ENCODE measurements around the gene DNAH3. TPM values are rescaled to one million over a fixed set of nuclear protein-coding genes. Genes with fewer than 3 reads are reported as not detected.

DNAH3 gene
- total RNA-seq, 1 experiment from 2014 or later: 0.21 TPM

DNA sequence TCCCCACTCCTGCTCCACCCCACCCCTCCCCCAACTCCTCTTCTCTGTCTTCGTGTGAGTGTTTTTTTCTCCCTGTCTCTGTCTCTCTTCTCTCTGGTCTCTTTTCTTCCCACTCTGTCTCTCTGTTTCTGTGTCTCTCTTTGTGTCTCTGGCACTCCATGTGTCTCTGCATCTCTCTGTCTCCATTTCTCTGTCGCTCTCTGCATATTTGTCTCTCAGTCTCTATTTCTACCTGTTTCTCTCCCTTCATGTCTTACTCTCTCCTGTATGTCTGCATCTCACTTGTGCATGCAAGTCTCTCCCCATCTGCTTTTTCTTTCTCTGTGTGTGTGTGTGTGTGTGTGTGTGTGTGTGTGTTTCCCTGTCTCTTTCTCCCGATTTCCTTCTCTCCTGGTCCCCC is 181.9 kb downstream of the DNAH3 start:
- Mint-ChIP-seq H3K9me3 (ENCODE audit: low read depth, unreplicated experiment) (peaks cover 3% of the 10 kb centered on the region), H3K4me3 (ENCODE audit: low read depth, unreplicated experiment) (no peak overlapping the region), H3K36me3 (ENCODE audit: insufficient read depth, unreplicated experiment) (no peaks in the 10 kb centered on the region), H3K4me1 (ENCODE audit: low read depth, unreplicated experiment) (peaks cover 14% of the 10 kb centered on the region), H3K27me3 (ENCODE audit: unreplicated experiment) (peaks cover 29% of the 10 kb centered on the region), H3K27ac (ENCODE audit: unreplicated experiment) (no peak overlapping the region)
- no TSS peak for BruUV-seq (replicated peaks)
- TF ChIP-seq, protein P1, sequence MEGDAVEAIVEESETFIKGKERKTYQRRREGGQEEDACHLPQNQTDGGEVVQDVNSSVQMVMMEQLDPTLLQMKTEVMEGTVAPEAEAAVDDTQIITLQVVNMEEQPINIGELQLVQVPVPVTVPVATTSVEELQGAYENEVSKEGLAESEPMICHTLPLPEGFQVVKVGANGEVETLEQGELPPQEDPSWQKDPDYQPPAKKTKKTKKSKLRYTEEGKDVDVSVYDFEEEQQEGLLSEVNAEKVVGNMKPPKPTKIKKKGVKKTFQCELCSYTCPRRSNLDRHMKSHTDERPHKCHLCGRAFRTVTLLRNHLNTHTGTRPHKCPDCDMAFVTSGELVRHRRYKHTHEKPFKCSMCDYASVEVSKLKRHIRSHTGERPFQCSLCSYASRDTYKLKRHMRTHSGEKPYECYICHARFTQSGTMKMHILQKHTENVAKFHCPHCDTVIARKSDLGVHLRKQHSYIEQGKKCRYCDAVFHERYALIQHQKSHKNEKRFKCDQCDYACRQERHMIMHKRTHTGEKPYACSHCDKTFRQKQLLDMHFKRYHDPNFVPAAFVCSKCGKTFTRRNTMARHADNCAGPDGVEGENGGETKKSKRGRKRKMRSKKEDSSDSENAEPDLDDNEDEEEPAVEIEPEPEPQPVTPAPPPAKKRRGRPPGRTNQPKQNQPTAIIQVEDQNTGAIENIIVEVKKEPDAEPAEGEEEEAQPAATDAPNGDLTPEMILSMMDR (IDR thresholded peaks at IDR 0.05; ENCODE audit: unreplicated experiment): no peak
- no peak for DNase-seq
- CTCF ChIA-PET: no interaction called here
- intact Hi-C loops (cut with micrococcal nuclease; ENCODE audit: unreplicated experiment): no loop called here

DNA sequence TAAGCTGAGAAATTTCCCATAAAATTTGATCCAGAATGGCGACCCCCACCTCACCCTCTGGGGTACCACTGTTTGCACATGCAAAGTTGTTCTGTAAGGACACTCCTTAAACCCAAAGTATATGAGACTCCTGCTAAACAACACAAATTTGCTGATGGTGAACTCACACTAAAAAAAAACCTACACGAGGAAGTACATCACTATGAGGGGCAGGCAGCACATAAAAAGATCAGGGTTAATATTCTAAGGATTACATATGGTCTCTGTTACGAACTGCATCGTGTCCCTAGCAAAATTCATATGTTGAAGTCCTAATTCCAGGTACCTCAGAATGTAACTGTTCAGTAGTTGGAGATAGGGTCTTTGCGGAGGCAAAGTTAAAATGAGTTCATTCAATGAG is 189.7 kb downstream of the DNAH3 start:
- Mint-ChIP-seq H3K4me1 (ENCODE audit: low read depth, unreplicated experiment) (no peaks in the 10 kb centered on the region), H3K36me3 (ENCODE audit: insufficient read depth, unreplicated experiment) (no peaks in the 10 kb centered on the region), H3K27ac (ENCODE audit: unreplicated experiment) (no peak overlapping the region), H3K4me3 (ENCODE audit: low read depth, unreplicated experiment) (no peak overlapping the region), H3K9me3 (ENCODE audit: low read depth, unreplicated experiment) (peaks cover 3% of the 10 kb centered on the region), H3K27me3 (ENCODE audit: unreplicated experiment) (peaks cover 13% of the 10 kb centered on the region)
- DNase-seq: no peak
- BruUV-seq (replicated peaks): no TSS peak
- intact Hi-C loops (cut with micrococcal nuclease; ENCODE audit: unreplicated experiment): no loop called here
- CTCF ChIA-PET: no interaction called here
- TF ChIP-seq, protein P1 (IDR thresholded peaks at IDR 0.05; ENCODE audit: unreplicated experiment): no peak

DNA sequence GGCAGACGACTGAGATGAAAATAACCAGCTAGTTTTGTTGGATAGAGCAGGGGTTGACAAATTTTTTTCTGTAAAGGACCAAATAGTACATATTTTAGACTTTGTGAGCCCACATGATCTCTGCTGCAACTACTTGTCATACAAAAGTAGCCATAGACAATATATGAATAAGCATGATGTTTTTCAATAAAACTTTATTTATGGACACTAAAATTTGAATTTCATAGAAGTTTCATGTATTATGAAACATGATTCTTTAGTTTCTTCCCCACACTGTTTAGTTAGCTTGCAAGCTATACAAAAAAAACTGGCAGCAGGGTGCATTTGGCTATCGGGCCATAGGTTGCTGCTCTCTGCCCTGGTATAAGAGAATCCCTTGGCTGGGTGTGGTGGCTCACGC is 193.5 kb downstream of the DNAH3 start:
- Mint-ChIP-seq H3K27me3 (ENCODE audit: unreplicated experiment) (no peaks in the 10 kb centered on the region), H3K4me3 (ENCODE audit: low read depth, unreplicated experiment) (no peak overlapping the region), H3K4me1 (ENCODE audit: low read depth, unreplicated experiment) (no peaks in the 10 kb centered on the region), H3K27ac (ENCODE audit: unreplicated experiment) (no peak overlapping the region), H3K9me3 (ENCODE audit: low read depth, unreplicated experiment) (no peaks in the 10 kb centered on the region), H3K36me3 (ENCODE audit: insufficient read depth, unreplicated experiment) (no peaks in the 10 kb centered on the region)
- CTCF ChIA-PET: no interaction called here
- intact Hi-C loops (cut with micrococcal nuclease; ENCODE audit: unreplicated experiment): loop anchor here (5.0 kb wide), 1 partner anchor 105 kb away; no protein-coding TSS in a partner anchor
- TF ChIP-seq, protein P1 (IDR thresholded peaks at IDR 0.05; ENCODE audit: unreplicated experiment): no peak
- no peak for DNase-seq
- BruUV-seq (replicated peaks): no TSS peak

DNA sequence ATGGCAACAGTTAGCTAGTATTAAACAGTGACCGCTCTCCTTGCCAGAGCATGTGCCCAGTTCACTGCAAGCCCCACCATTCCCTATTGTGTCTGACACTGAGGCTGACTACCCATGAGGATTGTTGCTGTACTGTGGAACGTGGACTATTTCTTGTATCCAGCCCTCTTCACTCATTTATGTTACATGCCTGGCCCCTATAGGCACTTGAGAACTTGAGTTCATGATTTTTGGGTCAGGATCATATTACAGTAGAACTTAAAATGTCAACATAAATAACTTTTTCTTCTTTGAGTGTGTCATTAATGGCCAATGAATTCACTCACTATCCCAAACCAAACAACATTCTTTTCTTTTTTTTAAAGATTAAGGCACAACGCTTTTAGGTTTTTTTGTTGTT is 194.3 kb downstream of the DNAH3 start:
- intact Hi-C loops (cut with micrococcal nuclease; ENCODE audit: unreplicated experiment): loop anchor here (5.0 kb wide), 1 partner anchor 104 kb away; no protein-coding TSS in a partner anchor
- Mint-ChIP-seq H3K27ac (ENCODE audit: unreplicated experiment) (no peak overlapping the region), H3K4me3 (ENCODE audit: low read depth, unreplicated experiment) (no peak overlapping the region), H3K36me3 (ENCODE audit: insufficient read depth, unreplicated experiment) (no peaks in the 10 kb centered on the region), H3K27me3 (ENCODE audit: unreplicated experiment) (no peaks in the 10 kb centered on the region), H3K4me1 (ENCODE audit: low read depth, unreplicated experiment) (no peaks in the 10 kb centered on the region), H3K9me3 (ENCODE audit: low read depth, unreplicated experiment) (no peaks in the 10 kb centered on the region)
- no TSS peak for BruUV-seq (replicated peaks)
- no peak for DNase-seq
- TF ChIP-seq, protein P1 (IDR thresholded peaks at IDR 0.05; ENCODE audit: unreplicated experiment): no peak
- CTCF ChIA-PET: no interaction called here
